Measurements from ENCODE around the gene CDC42EP3. TPM values are rescaled to one million over a fixed set of nuclear protein-coding genes. Genes with fewer than 3 reads are reported as not detected.

CDC42EP3 gene
- total RNA-seq, 1 experiment from 2014 or later: 176 TPM

DNA sequence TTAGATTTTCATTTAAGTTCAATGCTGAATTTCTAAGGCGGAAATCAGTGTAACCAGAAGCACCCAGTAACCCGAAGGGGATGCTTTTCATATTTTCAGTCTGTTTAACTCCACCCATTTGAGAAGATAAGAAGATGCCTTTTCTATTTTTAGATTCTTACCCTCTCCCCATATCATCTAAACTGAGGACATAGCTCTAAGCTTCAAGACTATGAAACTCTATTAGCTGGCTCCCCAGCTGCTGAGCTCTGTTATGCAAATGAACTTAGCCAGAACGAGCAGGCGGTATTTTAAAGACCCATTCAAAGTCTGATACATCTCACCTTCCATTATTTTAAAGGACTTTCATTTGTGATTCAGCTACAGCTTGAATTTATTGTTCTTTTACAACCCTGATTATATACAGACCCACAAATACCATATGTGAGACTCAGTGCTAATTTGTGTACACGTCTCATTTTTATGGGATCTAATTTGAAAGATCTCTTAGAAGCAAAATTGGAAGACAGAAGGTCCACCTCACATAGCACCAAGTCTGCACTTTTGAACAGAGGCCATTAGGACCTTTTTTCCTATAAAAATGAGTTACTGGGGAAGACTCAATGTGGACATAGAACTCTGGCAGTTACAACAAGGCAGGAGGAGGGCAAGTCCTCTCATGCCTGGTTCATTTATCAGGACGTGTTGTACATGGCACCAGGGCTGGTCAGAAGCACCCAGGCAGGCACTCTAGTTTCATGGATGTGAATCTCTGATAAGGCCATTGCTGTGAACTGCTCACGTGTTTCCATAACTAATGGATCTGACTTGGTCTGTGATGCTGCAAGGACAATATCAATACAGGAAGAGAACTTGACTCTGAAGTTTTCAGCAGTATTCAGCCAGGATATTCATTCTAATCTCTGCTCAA lies 16.3 kb downstream of the CDC42EP3 start:
- H3K9me3 ChIP-seq (replicated peaks): no peaks in the 10 kb centered on the region
- H3K4me1 ChIP-seq: peaks cover 57% of the 10 kb centered on the region
- no peak for DNase-seq
- H3K27me3 ChIP-seq: no peaks in the 10 kb centered on the region
- H3K36me3 ChIP-seq: peaks cover 86% of the 10 kb centered on the region
- no peak overlapping the region for H3K27ac ChIP-seq
- H3K4me3 ChIP-seq: no peak overlapping the region

DNA sequence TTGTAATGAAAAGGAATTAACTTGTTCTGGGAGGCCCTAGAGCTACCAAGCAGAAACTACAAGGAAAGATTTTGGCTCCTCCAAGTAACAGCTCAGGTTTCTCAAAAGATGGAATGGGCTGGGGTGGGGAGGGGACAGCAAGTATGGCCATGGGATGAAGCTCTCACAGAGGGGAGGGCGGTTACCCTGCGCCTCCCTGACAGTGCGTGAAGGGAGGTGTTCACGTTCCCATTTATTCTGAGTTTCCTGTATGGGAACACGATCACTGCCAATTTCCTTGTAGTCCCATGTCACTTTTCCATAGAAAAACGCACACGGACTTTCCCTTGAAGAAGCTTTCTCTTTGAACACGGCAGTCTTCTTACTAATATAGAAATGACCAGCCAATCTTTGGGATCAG lies 17.0 kb downstream of the CDC42EP3 start:
- Histone ChIP-seq H3K4me3 (no peak overlapping the region), H3K27me3 (no peaks in the 10 kb centered on the region), H3K36me3 (peaks cover 86% of the 10 kb centered on the region), H3K4me1 (peaks cover 60% of the 10 kb centered on the region), H3K9me3 (replicated peaks) (no peaks in the 10 kb centered on the region), H3K27ac (no peak overlapping the region)
- DNase-seq: no peak

DNA sequence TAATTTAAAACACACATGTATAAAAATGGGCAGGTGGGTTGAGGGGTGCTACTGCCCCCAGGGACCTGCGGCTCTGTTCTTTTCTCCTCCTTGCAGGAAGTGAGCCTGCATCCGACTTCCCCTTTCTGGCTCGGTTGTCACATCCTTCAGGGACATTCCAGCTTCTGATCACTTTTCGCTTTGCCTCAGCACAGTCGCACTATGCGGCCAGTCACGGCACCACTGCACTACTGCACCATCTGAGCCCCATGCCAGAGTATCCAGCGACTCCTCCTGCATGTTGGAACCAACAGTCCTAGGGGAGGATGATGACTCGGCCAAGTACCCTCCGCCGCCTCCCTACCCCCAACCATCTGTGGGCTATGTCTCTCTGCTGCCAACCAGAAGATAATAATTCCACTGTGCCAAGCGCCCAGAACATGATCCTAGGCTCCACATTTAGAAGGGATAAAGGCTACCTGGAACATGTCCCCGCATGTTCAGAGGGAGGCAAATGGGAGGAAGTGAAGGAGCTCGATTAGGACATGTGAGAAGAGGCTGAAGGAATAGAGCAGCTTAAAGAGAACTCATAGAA lies 17.6 kb downstream of the CDC42EP3 start:
- Histone ChIP-seq H3K9me3 (replicated peaks) (no peaks in the 10 kb centered on the region), H3K27me3 (no peaks in the 10 kb centered on the region), H3K4me3 (no peak overlapping the region), H3K27ac (no peak overlapping the region), H3K4me1 (peaks cover 63% of the 10 kb centered on the region), H3K36me3 (peaks cover 84% of the 10 kb centered on the region)
- no peak for DNase-seq

DNA sequence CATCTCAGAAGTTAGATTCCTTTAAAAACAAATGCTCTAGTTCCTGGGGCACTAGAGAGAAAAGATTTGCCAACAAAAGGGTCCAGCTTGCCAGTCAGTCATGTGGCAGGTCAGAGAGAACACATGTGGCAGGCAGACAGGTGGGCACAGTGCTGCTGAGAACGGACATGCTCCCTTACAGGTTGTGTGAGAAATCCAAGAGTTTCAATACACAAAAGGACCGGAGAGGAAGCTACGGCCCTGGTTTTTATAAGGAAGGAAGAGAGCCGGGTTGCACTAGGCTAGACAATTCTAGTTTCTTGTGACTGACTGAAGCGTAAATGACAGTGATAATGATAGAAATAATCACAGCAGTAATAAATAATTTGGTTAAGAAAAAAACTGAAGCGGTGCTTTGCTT lies 18.3 kb downstream of the CDC42EP3 start:
- Histone ChIP-seq H3K27me3 (no peaks in the 10 kb centered on the region), H3K4me3 (no peak overlapping the region), H3K4me1 (peaks cover 65% of the 10 kb centered on the region), H3K36me3 (peaks cover 80% of the 10 kb centered on the region), H3K9me3 (replicated peaks) (no peaks in the 10 kb centered on the region), H3K27ac (no peak overlapping the region)
- DNase-seq: no peak

DNA sequence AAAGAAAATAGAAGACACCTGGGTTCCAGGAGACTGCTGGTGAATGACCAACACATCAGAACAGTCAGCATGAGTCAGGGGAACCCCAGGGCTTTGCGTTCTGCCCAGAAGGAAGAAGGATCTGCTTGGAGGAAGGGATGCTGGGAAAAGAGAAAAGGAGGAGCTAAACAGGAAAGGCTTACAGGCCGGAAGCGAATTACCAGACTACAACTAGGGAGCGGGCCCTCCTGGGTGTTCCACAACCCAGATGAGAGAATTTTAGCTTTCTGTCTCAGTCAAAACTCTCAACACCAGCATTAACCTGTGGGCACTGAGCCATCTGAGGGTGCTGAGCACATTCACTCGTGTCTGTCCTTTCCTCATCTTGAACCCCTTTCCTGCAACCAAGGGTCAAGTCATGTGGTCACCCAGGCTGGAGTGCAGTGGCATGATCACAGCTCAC lies 19.2 kb downstream of the CDC42EP3 start:
- Histone ChIP-seq H3K27ac (no peak overlapping the region), H3K27me3 (no peaks in the 10 kb centered on the region), H3K36me3 (peaks cover 80% of the 10 kb centered on the region), H3K4me3 (no peak overlapping the region), H3K4me1 (peaks cover 72% of the 10 kb centered on the region), H3K9me3 (replicated peaks) (peaks cover 3% of the 10 kb centered on the region; the same call in 1 of the 2 replicates)
- DNase-seq: no peak

DNA sequence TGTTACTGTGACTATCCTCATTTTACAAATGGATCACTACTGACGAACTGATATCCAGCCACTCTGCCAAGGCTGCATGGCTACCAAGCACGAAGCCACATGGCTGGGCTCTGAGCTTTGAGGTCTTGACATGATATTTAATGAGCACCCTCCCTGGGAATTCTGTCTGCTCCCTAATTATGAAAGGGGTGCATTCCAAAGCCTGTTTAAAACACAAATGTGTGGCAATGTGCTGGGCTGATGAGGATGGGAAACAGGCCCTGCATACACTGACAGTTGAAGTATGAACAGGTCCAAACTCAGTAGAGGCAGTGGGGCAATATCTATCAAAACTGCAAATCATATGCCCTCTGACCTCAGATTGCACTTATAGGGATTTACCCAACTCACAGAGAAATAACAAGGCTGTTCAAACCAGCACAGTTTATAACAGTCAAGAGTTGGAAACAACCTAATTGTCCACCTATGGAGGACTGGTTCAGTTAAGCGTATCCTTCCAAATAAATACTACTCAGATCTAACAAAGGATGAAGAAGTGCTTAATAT lies 20.8 kb downstream of the CDC42EP3 start:
- H3K27ac ChIP-seq: no peak overlapping the region
- H3K9me3 ChIP-seq (replicated peaks): peaks cover 4% of the 10 kb centered on the region; the same call in 1 of the 2 replicates
- DNase-seq: no peak
- no peaks in the 10 kb centered on the region for H3K27me3 ChIP-seq
- no peak overlapping the region for H3K4me3 ChIP-seq
- peaks cover 82% of the 10 kb centered on the region for H3K36me3 ChIP-seq
- peaks cover 60% of the 10 kb centered on the region for H3K4me1 ChIP-seq

DNA sequence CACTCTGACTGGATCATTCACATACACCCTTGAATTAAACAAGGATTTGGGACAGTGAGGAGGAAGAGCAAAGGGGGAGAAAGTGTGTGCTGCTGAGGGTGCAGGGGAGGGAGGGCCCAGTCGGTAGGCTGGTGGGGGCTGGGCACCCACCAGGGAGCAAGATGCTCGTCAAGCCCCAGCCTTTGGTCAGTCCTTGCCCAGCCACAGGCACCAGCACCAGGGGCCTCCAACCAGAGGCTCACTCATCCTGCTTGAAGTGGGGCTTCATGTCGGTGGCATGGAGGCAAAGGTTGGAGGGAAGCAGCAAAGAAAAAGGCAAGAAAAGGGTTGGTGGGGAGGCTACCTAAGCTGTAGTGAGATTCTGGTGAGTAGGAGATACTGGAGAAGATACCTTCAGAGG lies 21.9 kb downstream of the CDC42EP3 start:
- Histone ChIP-seq H3K9me3 (replicated peaks) (peaks cover 4% of the 10 kb centered on the region; the same call in 1 of the 2 replicates), H3K27me3 (no peaks in the 10 kb centered on the region), H3K27ac (peak overlapping the region; percentile 83; the same call in 1 of the 2 replicates), H3K4me1 (peaks cover 49% of the 10 kb centered on the region), H3K4me3 (no peak overlapping the region), H3K36me3 (peaks cover 82% of the 10 kb centered on the region)
- no peak for DNase-seq

DNA sequence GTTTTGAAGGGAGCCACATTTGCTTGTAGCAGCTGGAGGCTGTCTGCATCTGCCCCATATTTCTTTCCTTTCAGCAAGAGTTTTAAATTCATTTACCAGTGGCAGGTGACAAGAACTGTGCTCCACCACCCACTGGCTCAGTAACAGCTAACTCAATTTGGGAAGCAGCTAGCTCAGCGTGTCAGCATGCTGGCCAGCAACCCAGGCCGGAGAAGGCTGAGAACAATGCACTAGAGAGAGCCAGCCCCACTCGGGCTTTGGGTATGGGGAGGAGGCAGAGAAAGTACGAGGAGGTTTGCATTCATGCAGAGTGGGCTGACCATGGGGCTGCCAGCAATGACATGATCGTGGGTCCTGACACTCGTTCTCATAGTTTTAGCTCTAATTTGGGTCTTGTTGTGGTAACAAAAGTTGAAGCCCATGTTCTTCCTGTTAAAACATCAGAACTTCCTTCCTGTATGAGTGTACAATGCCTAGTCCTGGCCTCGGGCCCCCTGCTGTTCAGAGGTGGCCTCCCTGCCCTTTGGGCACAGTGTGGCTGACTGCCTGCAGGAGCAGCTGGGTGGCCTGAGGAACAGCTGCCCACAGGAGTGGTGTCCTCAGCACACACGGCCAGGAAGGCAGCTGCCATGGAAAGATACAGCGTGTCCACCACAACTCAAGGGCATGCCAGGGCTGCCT lies 23.0 kb downstream of the CDC42EP3 start:
- H3K27ac ChIP-seq: peak overlapping the region; percentile 83
- H3K9me3 ChIP-seq (replicated peaks): peaks cover 4% of the 10 kb centered on the region; the same call in 1 of the 2 replicates
- no peak overlapping the region for H3K4me3 ChIP-seq
- DNase-seq: peak; percentile 94 to 95
- peaks cover 89% of the 10 kb centered on the region for H3K36me3 ChIP-seq
- peaks cover 40% of the 10 kb centered on the region for H3K4me1 ChIP-seq
- H3K27me3 ChIP-seq: no peaks in the 10 kb centered on the region

DNA sequence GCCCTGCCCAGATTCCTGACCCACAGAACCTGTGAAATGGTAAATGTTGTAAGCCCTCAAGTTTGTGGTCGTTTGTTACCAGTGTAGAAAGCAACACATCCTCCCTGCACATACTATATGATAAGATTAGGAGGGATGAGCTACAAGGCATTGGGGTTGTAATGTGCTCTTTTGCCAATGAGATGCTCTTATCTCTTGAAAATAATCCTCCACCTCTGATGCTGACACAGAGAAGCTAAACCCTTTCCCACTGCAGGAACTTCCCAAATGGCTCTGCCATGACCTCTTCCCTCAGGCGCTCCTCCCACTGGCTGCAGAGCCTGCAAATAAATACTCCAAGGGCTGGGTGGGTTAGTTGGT lies 23.5 kb downstream of the CDC42EP3 start:
- Histone ChIP-seq H3K4me1 (peaks cover 36% of the 10 kb centered on the region), H3K4me3 (no peak overlapping the region), H3K27ac (peak overlapping the region; percentile 83), H3K9me3 (replicated peaks) (peaks cover 4% of the 10 kb centered on the region; the same call in 1 of the 2 replicates), H3K27me3 (no peaks in the 10 kb centered on the region), H3K36me3 (peaks cover 89% of the 10 kb centered on the region)
- DNase-seq: no peak

DNA sequence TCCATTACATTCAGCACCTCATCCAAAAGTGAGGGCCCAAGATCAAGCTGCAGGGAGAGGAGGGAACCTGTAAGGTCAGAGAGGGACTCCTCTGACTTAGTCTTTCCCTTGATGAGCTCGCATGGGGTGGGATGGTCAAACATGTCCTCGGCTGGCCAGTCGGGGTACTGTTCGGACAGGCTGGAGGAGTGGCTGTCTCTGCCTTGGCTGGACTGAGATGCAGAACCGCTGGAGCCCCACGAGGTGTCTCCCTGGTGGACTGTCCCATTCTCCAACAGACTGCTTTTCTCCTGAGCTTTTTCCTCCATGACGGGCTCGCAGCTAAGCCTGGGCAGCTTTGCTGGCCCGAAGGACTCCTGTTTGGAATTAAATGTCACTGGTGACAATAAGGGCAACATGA lies 25.6 kb downstream of the CDC42EP3 start:
- Histone ChIP-seq H3K9me3 (replicated peaks) (peaks cover 4% of the 10 kb centered on the region; the same call in 1 of the 2 replicates), H3K27ac (no peak overlapping the region), H3K4me3 (no peak overlapping the region), H3K27me3 (no peaks in the 10 kb centered on the region), H3K36me3 (peaks cover 94% of the 10 kb centered on the region), H3K4me1 (peaks cover 27% of the 10 kb centered on the region)
- no peak for DNase-seq

DNA sequence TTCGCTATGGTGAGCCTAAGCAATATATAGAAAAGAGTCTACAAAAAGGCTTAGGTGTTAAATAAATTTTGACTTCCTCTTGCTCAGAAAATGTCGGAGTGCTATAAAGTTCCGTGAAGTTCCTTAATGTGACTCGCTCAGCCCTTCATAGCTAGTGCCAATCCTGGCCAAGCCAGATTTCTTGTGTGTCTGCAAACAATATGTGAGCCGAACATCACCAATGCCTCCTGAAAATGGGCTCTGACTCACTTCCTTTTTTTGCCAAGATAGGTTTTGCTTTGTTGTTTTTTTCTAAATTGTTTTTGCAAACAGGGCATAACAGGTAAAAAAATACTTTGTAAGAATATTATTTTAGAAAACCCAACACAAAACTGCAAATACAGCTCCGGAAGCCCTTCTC lies 26.1 kb downstream of the CDC42EP3 start:
- H3K4me1 ChIP-seq: peaks cover 27% of the 10 kb centered on the region
- no peak overlapping the region for H3K27ac ChIP-seq
- no peaks in the 10 kb centered on the region for H3K27me3 ChIP-seq
- peaks cover 4% of the 10 kb centered on the region; the same call in 1 of the 2 replicates for H3K9me3 ChIP-seq (replicated peaks)
- no peak overlapping the region for H3K4me3 ChIP-seq
- no peak for DNase-seq
- H3K36me3 ChIP-seq: peaks cover 93% of the 10 kb centered on the region

DNA sequence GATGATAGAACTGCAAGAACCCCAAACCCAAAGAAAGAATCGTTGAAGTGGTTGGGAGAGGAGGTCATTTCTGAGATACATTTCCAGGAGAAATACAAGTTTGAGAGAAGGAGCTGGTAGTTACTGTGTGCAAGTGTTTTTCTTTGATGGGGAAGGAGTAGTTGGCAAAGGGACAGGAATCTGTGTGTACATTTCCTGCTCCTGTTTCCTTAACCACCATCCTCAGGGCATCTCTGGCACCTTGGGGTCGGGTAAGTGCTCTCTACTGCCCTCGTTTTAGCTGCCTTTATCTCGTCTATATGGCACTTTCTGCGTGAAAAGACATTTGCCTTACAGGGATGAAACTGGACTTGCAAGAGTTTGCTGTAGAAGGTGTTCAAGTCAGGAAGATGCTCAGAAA lies 27.3 kb downstream of the CDC42EP3 start:
- no peak for DNase-seq
- Histone ChIP-seq H3K4me1 (peaks cover 18% of the 10 kb centered on the region), H3K9me3 (replicated peaks) (peaks cover 4% of the 10 kb centered on the region; the same call in 1 of the 2 replicates), H3K36me3 (peaks cover 88% of the 10 kb centered on the region), H3K27ac (no peak overlapping the region), H3K4me3 (no peak overlapping the region), H3K27me3 (no peaks in the 10 kb centered on the region)

DNA sequence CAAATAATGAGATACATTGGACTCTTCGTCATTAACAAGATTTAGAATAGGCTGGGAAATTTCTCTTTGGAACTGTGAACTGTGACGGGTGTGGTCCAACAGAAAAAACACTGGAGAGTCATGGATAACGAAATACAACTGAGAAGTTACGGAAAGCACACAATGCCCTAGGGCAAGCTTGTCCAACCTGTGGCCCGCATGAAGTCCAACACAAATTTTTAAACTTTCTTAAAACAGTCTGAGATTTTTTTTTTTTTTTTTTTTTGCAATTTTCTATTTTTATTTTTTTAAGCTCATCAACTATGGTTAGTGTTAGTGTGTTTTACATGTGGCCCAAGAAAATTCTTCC lies 27.7 kb downstream of the CDC42EP3 start:
- peaks cover 14% of the 10 kb centered on the region for H3K4me1 ChIP-seq
- peaks cover 85% of the 10 kb centered on the region for H3K36me3 ChIP-seq
- no peaks in the 10 kb centered on the region for H3K27me3 ChIP-seq
- no peak overlapping the region for H3K27ac ChIP-seq
- H3K4me3 ChIP-seq: no peak overlapping the region
- no peak for DNase-seq
- H3K9me3 ChIP-seq (replicated peaks): peaks cover 4% of the 10 kb centered on the region; the same call in 1 of the 2 replicates

DNA sequence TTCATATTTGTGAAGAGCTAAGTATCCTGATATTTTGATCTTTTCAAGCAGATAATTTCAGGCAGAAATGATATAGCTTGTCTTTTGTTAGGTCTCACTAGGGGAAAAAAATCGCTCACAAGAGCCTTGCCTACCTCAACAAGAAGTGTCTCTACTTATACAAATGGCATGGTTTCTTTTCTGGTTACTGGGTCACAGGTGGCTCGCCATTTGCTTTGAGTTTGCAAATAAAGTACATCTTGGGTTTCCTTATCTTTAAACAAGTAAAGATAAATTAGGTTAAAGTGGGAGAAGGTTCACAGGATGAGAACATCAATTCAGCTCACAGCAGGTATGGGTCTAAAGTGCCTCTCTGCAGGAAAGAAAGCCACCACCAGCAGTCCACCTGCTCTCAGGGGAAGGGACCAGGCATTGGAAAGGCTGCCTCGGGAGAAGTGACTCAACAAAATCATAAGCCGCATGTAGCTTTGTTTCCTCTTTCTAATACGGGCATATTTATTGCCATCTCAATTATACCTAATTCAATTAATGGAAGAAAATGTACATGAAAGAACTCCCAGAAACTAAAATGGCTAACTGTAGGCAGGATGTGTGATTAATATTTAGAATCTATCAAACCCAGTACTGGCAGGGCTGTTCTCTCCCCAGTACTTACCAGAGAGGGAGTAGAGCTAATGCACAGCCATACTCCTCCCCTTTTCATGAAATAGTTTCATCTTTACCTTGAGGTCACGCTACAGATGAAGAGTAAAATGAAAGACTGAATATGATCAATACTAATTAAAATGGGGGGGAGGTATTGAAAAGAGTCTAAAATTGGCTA lies 28.3 kb downstream of the CDC42EP3 start:
- no peak for DNase-seq
- Histone ChIP-seq H3K4me3 (no peak overlapping the region), H3K4me1 (peaks cover 8% of the 10 kb centered on the region), H3K36me3 (peaks cover 82% of the 10 kb centered on the region), H3K27me3 (no peaks in the 10 kb centered on the region), H3K27ac (no peak overlapping the region), H3K9me3 (replicated peaks) (peaks cover 4% of the 10 kb centered on the region; the same call in 1 of the 2 replicates)
